GM12875 (cell line): ENCODE measurements around the gene NRG3.

Experiments
- H3K4me3 ChIP-seq: one replicate; pipeline ENCODE4 v1.5.1; 2011; ENCODE audit warnings: low read depth, low read length, control low read depth
- TF ChIP-seq, protein P1 (sequence below): IDR thresholded peaks from 2 replicates; pipeline ENCODE4 v1.5.1; 2011; ENCODE audit warnings: low read depth, mild to moderate bottlenecking, control low read depth, inconsistent platforms, low read length, moderate library complexity, borderline replicate concordance; ENCODE audit not compliant: insufficient read depth

The NRG3 gene

DNA sequence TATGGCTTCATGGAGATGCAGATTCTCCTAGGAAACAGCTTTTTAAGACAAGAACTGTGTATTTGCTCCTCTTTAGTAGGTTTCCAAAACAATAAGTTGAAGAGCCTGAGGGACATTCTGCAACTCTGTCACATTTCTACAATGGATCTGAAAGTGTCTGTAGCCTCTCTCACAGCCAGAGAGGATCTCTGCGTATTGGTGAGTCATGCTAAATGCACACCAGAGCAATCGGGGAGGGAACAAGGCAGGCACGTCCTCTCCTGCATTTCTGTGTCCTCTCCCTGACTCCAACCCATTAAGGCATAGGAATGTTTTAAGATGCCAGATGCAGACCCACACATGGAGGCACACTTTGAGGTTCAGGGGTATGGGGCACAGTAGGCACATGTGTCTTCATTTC is 1137.9 kb downstream of the NRG3 start:
- H3K4me3 ChIP-seq = no peak overlapping the region
- TF ChIP-seq, protein P1, sequence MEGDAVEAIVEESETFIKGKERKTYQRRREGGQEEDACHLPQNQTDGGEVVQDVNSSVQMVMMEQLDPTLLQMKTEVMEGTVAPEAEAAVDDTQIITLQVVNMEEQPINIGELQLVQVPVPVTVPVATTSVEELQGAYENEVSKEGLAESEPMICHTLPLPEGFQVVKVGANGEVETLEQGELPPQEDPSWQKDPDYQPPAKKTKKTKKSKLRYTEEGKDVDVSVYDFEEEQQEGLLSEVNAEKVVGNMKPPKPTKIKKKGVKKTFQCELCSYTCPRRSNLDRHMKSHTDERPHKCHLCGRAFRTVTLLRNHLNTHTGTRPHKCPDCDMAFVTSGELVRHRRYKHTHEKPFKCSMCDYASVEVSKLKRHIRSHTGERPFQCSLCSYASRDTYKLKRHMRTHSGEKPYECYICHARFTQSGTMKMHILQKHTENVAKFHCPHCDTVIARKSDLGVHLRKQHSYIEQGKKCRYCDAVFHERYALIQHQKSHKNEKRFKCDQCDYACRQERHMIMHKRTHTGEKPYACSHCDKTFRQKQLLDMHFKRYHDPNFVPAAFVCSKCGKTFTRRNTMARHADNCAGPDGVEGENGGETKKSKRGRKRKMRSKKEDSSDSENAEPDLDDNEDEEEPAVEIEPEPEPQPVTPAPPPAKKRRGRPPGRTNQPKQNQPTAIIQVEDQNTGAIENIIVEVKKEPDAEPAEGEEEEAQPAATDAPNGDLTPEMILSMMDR = no peak

DNA sequence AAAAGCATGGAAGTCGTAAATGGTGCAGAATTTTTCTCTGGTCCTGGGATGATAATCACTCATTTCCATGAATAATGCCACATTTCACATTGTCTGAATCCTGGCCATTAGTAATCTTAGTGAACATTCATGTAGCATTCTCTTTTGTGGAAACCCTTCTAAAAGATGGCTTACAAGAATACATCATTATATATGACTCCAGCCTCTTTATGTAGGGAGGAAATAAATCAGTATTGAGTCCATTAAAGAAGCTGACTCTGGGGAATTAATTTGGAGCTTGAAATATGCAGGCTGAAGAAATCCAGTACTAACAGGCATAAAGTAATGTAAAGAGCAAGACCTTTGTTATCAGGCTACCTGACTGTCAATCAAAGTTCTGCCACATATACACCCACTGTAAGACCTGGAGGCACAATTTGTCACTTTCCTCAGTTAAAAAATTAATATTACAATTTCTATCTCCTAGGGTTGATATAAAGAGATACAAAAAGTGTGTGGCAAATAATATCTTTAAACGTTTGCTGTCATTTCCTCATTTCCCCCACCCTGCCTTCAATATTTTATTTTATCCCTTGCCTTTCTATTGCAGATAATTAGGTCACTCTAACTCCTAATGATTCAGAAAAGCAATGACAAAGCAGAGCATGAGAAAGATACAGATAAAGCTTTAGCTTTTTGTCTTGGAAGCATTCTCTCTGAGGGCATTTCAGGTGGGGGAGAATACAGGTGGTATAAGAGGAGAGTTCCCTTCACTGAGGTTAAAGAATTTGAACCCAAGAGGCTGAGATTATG is 1142.3 kb downstream of the NRG3 start:
- no peak overlapping the region for H3K4me3 ChIP-seq
- TF ChIP-seq, protein P1 = no peak

DNA sequence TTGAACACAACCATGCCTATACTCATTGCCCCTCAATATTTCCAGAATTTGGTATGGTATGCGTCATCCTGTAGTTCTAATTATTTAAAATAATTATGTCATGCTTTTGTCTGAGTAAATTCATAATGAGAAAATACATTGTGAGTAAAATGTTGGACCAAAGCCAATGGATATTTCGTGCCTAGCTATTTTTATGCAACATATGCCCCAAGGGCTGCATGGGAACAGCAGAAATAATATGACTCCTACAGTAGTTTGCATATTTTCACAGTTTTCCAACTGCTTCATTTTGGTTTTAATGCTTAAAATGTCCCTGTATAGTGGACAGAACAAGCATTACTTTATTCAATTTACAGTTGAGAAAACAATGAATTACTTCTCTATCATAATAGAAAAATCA is 1148.7 kb downstream of the NRG3 start:
- TF ChIP-seq, protein P1 = no peak
- no peak overlapping the region for H3K4me3 ChIP-seq
